HepG2 (cell line): ENCODE measurements around the gene RNF149. TPM values are rescaled to one million over a fixed set of nuclear protein-coding genes. Genes with fewer than 3 reads are reported as not detected.

Source experiments
- CBX2 ChIP-seq, 2 experiments: fragments of 200-600 bp in 1 of 2; sonication (generic); formaldehyde crosslinking in 1 of 2; IDR thresholded peaks; 2 replicates each; pipeline versions ENCODE4 v1.7.0 to v1.8.1; 2018 to 2022; ENCODE audit warnings: low read depth in 2 of 2, low read length in 1 of 2, mild to moderate bottlenecking in 1 of 2, missing genetic modification reagents in 1 of 2
- CTCF ChIP-seq: sonication (generic); formaldehyde crosslinking; IDR thresholded peaks from 2 replicates; pipeline ENCODE4 v1.5.0; 2020; ENCODE audit warnings: mild to moderate bottlenecking, missing genetic modification reagents, moderate library complexity
- MBD4 ChIP-seq: IDR thresholded peaks from 2 replicates; pipeline ENCODE4 v1.6.1; 2012; ENCODE audit warnings: low read length, inconsistent platforms, borderline replicate concordance
- NFYB ChIP-seq: sonication (generic); formaldehyde crosslinking; IDR thresholded peaks from 2 replicates; pipeline ENCODE4 v1.4.0; 2020; ENCODE audit warnings: missing genetic modification reagents
- NR1H2 ChIP-seq: sonication (generic); formaldehyde crosslinking; IDR thresholded peaks from 2 replicates; pipeline ENCODE4 v1.8.1; 2022; ENCODE audit warnings: low read depth, missing genetic modification reagents, borderline replicate concordance
- PRDM15 ChIP-seq: sonication (generic); formaldehyde crosslinking; IDR thresholded peaks from 2 replicates; pipeline ENCODE4 v1.4.0; 2020; ENCODE audit warnings: missing genetic modification reagents
- SNAI1 ChIP-seq: sonication (generic); formaldehyde crosslinking; IDR thresholded peaks from 2 replicates; pipeline ENCODE4 v1.5.0; 2020; ENCODE audit warnings: mild to moderate bottlenecking, missing genetic modification reagents, borderline replicate concordance
- THRA ChIP-seq: sonication (generic); formaldehyde crosslinking; IDR thresholded peaks from 2 replicates; pipeline ENCODE4 v1.4.0; 2020; ENCODE audit warnings: missing genetic modification reagents, borderline replicate concordance
- ZBTB34 ChIP-seq: sonication (generic); formaldehyde crosslinking; IDR thresholded peaks from 2 replicates; pipeline ENCODE4 v1.8.0; 2022; ENCODE audit warnings: mild to moderate bottlenecking, missing genetic modification reagents
- ZNF101 ChIP-seq: sonication (generic); formaldehyde crosslinking; IDR thresholded peaks from 2 replicates; pipeline ENCODE4 v1.4.0; 2020; ENCODE audit warnings: mild to moderate bottlenecking, low read depth, missing genetic modification reagents, borderline replicate concordance
- ZNF30 ChIP-seq: sonication (generic); formaldehyde crosslinking; IDR thresholded peaks from 2 replicates; pipeline ENCODE4 v1.5.0; 2020; ENCODE audit warnings: mild to moderate bottlenecking, missing genetic modification reagents
- ZNF550 ChIP-seq: sonication (generic); formaldehyde crosslinking; IDR thresholded peaks from 2 replicates; pipeline ENCODE4 v1.4.0; 2020; ENCODE audit warnings: mild to moderate bottlenecking, missing genetic modification reagents, borderline replicate concordance
- ZNF580 ChIP-seq: IDR thresholded peaks from 2 replicates; pipeline ENCODE4 v1.6.1; 2016; ENCODE audit warnings: low read depth, borderline replicate concordance
- ZNF639 ChIP-seq: conservative IDR thresholded peaks from 2 replicates; pipeline ENCODE4 v1.6.1; 2018; ENCODE audit warnings: missing genetic modification reagents
- ZNF737 ChIP-seq: sonication (generic); formaldehyde crosslinking; IDR thresholded peaks from 2 replicates; pipeline ENCODE4 v1.5.0; 2020; ENCODE audit warnings: missing genetic modification reagents, mild to moderate bottlenecking, borderline replicate concordance
- polyA plus RNA-seq, 8 experiments: library from polyadenylated mRNA; depleted of rRNA in 3 of 8; stranded (reverse) in 7 of 8; unstranded in 1 of 8; fragments of >200 nt; fragmentation: Illumina TruSeq in 4 of 8; extraction: Trizol in 4 of 8; gene quantifications; 2 replicates each; pipeline versions ENCODE4 v1.2.1 to v1.2.3, GENCODE V29; 2011 to 2016; ENCODE audit warnings: low read depth in 4 of 8, missing spikeins in 1 of 8, mixed read lengths in 1 of 8; ENCODE audit not compliant: insufficient read depth in 1 of 8
- total RNA-seq, 5 experiments: library from RNA; depleted of rRNA; stranded (reverse); fragments of >200 nt; fragmentation: Illumina TruSeq; extraction: Trizol; gene quantifications; 2 replicates each; pipeline ENCODE4 v1.2.3, GENCODE V29; 2016; ENCODE audit warnings: low read depth in 1 of 5

Gene RNF149
- total and polyA plus RNA-seq, 2 of the 13 experiments (the other 11 are each of a cell fraction or from before 2014, with no cell fraction given): 87.6 to 109 TPM

- TF ChIP-seq MBD4 (no peak), PRDM15 (peak; percentile 96), ZNF737 (CRISPR knock-in tag) (no peak), ZNF580 (peak; percentile 98), ZBTB34 (peak; percentile 88), ZNF30 (peak; percentile 88; the same call in 1 of the 2 replicates), CBX2 (IDR thresholded peaks at IDR 0.05; ENCODE audit: low read depth, low read length) (no peak), CBX2 (CRISPR knock-in tag; IDR thresholded peaks at IDR 0.05; ENCODE audit: low read depth) (no peak; the same call in 1 of the 2 replicates), ZNF550 (CRISPR knock-in tag) (peak; percentile 94; the same call in 1 of the 2 replicates), NR1H2 (CRISPR knock-in tag) (peak; percentile 51; the same call in 1 of the 2 replicates), NFYB (CRISPR knock-in tag) (no peak), THRA (peak; percentile 53), ZNF101 (CRISPR knock-in tag) (peak; percentile 92; the same call in 1 of the 2 replicates), CTCF (CRISPR knock-in tag) (peak; percentile 48), ZNF639 (peak; percentile 91), SNAI1 (peak; percentile 97)
These were observed at the start of gene RNF149 (continued) for GRCh38 chr2:101308432-101309210.
